Measurements from ENCODE around the gene PPRC1. TPM values are rescaled to one million over a fixed set of nuclear protein-coding genes. Genes with fewer than 3 reads are reported as not detected.
A peak's percentile ranks its signal among the peaks of the same experiment; 100 is the strongest.

PPRC1 gene
- total RNA-seq = 10 to 100 TPM; 11.2 to 29.5 TPM
- long read RNA-seq, transcript PPRC1-202 (10 exons, 2,163 nt) = major isoform, 6 of 14 reads
- long read RNA-seq, partial matches to known transcripts = 4 of 14 reads
- long read RNA-seq, other reads (novel, unspliced or antisense) = 4 of 14 reads

- intact Hi-C loops (cut with DNase I) = no loop called here
- ATAC-seq (peak; percentile 96), DNase-seq (peak; percentile 99)
These were observed at the start of gene PPRC1 for GRCh38 chr10:102132563-102133372. PPRC1 (plus strand) TSS chr10:102133040; CDS start chr10:102133069, 29 bp downstream.

DNA sequence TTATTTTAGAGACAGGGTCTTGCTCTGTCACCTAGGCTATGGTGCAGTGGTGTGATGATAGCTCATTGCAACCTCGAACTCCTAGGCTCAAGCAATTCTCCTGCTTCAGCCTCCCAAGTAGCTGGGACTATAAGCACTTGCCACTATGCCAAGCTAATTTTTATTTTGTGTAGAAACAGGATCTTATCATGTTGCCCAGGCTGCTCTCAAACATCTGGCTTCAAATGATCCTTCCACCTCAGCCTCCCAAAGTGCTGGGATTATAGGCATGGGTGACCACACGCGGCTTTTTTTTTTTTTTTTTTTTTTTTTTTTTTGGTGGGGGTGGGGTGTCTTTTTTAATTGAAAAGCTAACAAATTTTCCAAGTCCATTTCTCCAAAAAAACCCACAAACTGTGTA lies 49.3 kb upstream of the PPRC1 start:
- ATAC-seq = no peak
- intact Hi-C loops (cut with DNase I) = no loop called here
- DNase-seq = no peak

GRCh38 chr10:102085336-102085735 lies 47.5 kb upstream of the PPRC1 start:
- intact Hi-C loops (cut with DNase I) = no loop called here
- DNase-seq (no peak), ATAC-seq (no peak)

DNA sequence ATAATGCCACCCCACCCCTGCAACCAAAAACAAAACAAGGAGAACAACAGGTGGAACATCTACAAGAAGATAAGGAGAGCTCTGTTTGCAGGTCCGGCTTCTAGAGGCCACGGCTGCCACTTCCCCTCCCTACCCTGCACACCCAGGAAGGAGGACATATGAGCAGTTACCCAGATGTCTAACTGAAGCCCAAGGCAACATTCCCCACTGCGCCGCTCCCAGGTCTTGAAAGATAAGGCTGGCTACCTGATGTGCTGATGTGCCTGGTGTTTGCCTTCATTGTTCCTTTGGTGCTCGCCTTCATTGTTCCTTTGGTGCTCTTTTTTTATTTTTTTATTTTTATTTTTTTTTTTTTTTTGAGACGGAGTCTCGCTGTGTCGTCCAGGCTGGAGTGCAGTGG lies 46.6 kb upstream of the PPRC1 start:
- DNase-seq (no peak), ATAC-seq (no peak)
- intact Hi-C loops (cut with DNase I) = no loop called here

GRCh38 chr10:102090772-102091171 lies 42.1 kb upstream of the PPRC1 start:
- intact Hi-C loops (cut with DNase I) = no loop called here
- DNase-seq (no peak), ATAC-seq (peak in 1 of 2 donors; percentile 55)

DNA sequence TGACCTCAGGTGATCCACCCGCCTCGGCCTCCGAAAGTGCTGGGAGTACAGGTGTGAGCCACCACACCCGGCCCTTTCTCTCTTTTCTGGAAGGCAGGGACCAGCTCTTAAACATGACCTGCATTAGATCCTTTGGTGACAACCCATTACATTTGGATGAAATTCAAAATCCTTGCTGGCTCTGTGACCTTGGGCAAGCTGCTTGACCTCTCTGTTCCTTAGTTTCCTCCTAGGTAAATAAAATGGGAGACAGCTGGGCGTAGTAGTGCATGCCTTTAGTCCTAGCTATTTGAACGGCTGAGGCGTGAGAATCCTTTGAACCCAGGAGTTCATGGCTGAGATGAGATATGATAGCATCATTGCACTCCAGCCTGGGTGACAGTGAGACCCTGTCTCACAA lies 36.4 kb upstream of the PPRC1 start:
- intact Hi-C loops (cut with DNase I) = no loop called here
- DNase-seq = no peak

DNA sequence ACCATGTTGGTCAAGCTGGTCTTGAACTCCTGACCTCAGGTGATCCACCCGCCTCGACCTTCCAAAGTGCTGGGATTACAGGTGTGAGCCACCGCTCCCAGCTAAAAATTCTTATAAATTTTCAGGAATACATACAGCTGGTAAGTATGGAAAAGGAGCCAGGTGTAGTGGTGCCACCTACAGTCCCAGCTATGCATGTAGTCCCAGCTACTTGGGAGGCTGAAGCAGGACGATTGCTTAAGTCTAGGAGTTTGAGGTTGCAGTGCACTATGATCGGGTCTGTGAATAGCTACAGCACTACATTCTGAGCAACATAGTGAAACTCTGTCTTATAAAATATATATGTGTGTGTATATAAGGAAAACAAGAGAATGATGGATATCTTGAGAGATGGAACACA lies 31.7 kb upstream of the PPRC1 start:
- DNase-seq = no peak
- no peak for ATAC-seq
- intact Hi-C loops (cut with DNase I) = no loop called here

More for the DNA sequence above, 36.4 kb upstream of the PPRC1 start:
- no peak for ATAC-seq

- intact Hi-C loops (cut with DNase I) = no loop called here
- ATAC-seq (no peak), DNase-seq (no peak)
These were observed 30.4 kb upstream of the PPRC1 start for GRCh38 chr10:102102421-102102820.

- DNase-seq (no peak), ATAC-seq (no peak)
- intact Hi-C loops (cut with DNase I) = no loop called here
These were observed 25.8 kb upstream of the PPRC1 start for GRCh38 chr10:102106998-102107397.

GRCh38 chr10:102109166-102110116 lies 23.4 kb upstream of the PPRC1 start:
- intact Hi-C loops (cut with DNase I) = no loop called here
- no peak for DNase-seq
- no peak for ATAC-seq

GRCh38 chr10:102111276-102111675 lies 21.6 kb upstream of the PPRC1 start:
- DNase-seq (no peak), ATAC-seq (no peak)
- intact Hi-C loops (cut with DNase I) = no loop called here

- DNase-seq (no peak), ATAC-seq (no peak)
- intact Hi-C loops (cut with DNase I) = no loop called here
These were observed 20.5 kb upstream of the PPRC1 start for GRCh38 chr10:102112210-102112817.

DNA sequence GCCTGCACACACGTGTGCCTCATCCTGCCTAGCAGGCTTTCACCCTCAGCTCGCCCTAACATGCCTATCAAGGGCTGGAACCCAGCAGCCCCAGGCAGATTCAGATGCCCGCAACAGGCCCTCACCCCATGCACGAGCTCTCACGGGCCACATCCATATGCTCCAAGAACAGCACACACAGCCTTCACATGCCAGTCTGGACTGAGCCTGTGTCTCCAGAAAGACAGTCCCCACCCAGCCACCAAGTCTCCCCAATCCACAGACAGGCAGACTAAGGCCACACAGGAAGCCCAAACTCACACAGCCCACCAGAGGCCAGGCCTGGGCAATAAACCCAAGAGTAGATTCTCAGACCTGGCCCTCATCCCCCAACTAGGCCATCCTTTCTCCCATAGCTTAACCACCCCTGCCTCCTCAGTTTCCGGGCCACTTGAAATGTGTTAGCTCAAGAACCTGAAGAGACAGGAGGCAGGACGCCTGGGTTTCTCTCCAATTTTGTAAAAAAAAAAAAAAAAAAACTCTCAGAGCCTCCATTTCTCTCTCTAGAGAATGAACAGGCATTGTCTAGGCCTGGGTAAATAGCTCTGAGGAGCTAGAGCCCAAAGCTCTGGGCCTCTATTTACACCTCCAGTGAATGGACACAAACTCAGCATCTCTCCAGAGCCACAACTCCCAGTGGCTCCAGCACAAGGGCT lies 19.4 kb upstream of the PPRC1 start:
- intact Hi-C loops (cut with DNase I) = no loop called here
- ATAC-seq = no peak
- DNase-seq = no peak

GRCh38 chr10:102113956-102114857 lies 18.6 kb upstream of the PPRC1 start:
- intact Hi-C loops (cut with DNase I) = no loop called here
- DNase-seq (peak; percentile 33), ATAC-seq (peak in 1 of 2 donors; percentile 12)

- DNase-seq = peak; percentile 89
- peak; percentile 75 to 89 for ATAC-seq
- intact Hi-C loops (cut with DNase I) = loop anchor here in 1 of 2 donors (5.0 kb wide), 1 partner anchor 43 kb away; no protein-coding TSS in a partner anchor
These were observed 17.8 kb upstream of the PPRC1 start for GRCh38 chr10:102114861-102115618.

DNA sequence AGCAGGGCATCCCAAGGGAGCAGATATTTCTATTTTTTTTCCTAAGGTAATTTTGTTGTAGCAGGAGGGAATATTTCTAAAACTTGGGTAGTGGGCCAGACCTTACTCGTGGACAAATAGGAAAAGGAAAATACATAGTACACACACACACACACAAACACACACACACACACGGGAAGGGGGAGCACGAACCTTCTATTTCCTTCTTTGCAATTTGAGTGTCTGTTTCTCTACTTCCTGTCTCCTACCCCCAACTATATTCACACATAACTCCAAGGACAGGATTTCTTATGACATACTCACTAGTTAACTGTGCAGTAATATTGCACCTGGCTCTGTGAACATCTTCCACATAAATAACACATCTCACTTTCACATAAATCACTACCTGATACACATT lies 17.1 kb upstream of the PPRC1 start:
- intact Hi-C loops (cut with DNase I) = loop anchor here in 1 of 2 donors (5.0 kb wide), 1 partner anchor 43 kb away; no protein-coding TSS in a partner anchor

GRCh38 chr10:102116656-102117055 lies 16.2 kb upstream of the PPRC1 start:
- intact Hi-C loops (cut with DNase I) = loop anchor here in 1 of 2 donors (5.0 kb wide), 1 partner anchor 44 kb away; no protein-coding TSS in a partner anchor
- ATAC-seq = no peak
- no peak for DNase-seq

More for the DNA sequence above, 17.1 kb upstream of the PPRC1 start:
- no peak for ATAC-seq
- no peak for DNase-seq

Measured in left cardiac atrium (tissue), 4 donors.